ENCODE results near the gene CDK5. TPM values are rescaled to one million over a fixed set of nuclear protein-coding genes. Genes with fewer than 3 reads are reported as not detected.

CDK5 gene
- total RNA-seq, 1 donor from 2014 or later = 17.5 TPM

DNA sequence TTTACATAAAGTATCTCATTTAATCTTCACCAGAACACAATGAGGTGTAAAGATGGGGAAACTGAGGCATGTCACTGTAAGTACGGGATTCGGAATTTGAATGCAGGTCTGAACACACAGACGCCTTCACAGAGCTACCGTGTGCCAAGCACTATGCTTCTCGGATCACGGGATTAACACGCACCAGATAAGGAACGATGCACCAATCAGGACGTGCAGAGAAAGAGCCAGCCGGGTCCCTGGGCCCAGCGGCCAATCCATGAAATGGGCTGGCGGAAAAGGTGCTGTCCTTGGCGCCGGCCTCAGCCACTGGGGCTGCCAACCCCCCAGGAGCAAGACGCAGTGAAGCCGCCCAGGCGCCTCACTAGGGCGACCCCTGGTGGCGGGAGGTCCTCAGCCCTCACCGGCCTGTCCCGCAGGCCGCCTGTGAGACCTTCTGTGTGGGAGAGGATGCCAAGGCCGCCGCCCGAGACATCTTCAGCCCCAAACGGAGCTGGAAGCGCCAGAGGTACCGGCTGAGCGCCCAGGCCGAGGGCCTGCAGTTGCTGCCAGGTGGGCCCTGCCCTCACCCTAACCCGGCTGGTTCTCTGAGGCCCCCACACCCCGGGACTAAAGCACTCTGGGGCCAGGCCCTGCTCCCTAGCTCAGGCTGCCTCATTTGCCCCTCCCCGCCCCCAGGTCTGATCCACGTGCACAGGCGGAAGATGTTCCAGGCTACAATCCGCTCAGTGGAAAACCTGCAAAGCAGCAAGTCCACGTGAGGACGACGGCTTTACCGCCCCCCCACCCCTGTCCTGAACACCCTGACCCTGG is 49.0 kb downstream of the CDK5 start:
- peak overlapping the region; percentile 64 for H3K27ac Mint-ChIP-seq
- no peaks in the 10 kb centered on the region for H3K36me3 Mint-ChIP-seq
- peaks cover 14% of the 10 kb centered on the region for H3K27me3 Mint-ChIP-seq (ENCODE audit: low read depth)
- peaks cover 26% of the 10 kb centered on the region for H3K4me1 Mint-ChIP-seq
- TF ChIP-seq, protein P1, sequence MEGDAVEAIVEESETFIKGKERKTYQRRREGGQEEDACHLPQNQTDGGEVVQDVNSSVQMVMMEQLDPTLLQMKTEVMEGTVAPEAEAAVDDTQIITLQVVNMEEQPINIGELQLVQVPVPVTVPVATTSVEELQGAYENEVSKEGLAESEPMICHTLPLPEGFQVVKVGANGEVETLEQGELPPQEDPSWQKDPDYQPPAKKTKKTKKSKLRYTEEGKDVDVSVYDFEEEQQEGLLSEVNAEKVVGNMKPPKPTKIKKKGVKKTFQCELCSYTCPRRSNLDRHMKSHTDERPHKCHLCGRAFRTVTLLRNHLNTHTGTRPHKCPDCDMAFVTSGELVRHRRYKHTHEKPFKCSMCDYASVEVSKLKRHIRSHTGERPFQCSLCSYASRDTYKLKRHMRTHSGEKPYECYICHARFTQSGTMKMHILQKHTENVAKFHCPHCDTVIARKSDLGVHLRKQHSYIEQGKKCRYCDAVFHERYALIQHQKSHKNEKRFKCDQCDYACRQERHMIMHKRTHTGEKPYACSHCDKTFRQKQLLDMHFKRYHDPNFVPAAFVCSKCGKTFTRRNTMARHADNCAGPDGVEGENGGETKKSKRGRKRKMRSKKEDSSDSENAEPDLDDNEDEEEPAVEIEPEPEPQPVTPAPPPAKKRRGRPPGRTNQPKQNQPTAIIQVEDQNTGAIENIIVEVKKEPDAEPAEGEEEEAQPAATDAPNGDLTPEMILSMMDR (IDR thresholded peaks at IDR 0.05; ENCODE audit: unreplicated experiment) = peak; percentile 70
- peak in 1 of 2 experiments; percentile 76 for DNase-seq (ENCODE audit: low spot score in 2 of 2, unreplicated experiment in 2 of 2)
- no peaks in the 10 kb centered on the region for H3K9me3 Mint-ChIP-seq
- peak overlapping the region; percentile 56 for H3K4me3 Mint-ChIP-seq

DNA sequence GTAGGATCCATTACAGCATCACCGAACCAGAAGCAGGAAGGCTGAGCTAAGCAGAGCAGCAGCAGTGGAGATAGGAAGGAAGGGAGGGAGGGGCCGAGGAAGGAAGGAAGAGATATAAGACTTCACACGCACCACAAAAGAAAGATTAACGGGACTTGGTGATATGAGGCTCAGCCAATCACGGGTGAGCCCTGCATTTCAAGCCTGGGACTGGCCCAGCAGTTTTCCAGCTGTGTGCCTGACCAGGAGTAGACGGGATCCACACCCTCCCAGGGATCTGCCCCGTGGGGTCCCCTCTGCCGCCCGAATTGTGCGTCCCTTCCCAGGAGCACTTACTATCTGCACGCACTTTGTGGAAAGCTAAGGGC is 49.6 kb downstream of the CDK5 start:
- no peaks in the 10 kb centered on the region for H3K9me3 Mint-ChIP-seq
- peaks cover 14% of the 10 kb centered on the region for H3K27me3 Mint-ChIP-seq (ENCODE audit: low read depth)
- H3K4me3 Mint-ChIP-seq = peak overlapping the region; percentile 56
- TF ChIP-seq, protein P1 (IDR thresholded peaks at IDR 0.05; ENCODE audit: unreplicated experiment) = no peak
- no peaks in the 10 kb centered on the region for H3K36me3 Mint-ChIP-seq
- H3K27ac Mint-ChIP-seq = peak overlapping the region; percentile 64
- H3K4me1 Mint-ChIP-seq = peaks cover 26% of the 10 kb centered on the region
- no peak for DNase-seq (ENCODE audit: low spot score in 2 of 2, unreplicated experiment in 2 of 2)

DNA sequence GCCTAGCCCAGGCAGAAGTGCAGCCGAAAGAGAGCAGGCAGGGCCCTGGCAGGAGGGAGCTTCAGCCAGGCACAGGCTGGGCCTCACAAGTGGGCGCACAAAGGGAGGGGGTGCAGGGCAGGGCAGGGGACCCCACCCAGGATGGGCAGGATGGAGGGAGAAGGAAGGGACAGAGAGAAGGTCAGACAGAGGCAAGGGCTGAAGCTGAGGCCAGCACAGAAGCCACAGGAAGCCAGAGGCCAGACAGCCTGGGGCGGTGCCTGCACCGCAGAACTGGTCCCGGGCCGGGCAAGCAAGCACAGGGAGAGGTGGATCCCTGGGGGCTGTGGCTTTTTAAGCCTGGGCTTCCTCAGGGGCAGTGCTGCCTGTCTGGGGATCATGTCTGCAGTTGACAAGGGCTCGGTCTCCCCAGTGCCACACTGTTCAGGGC is 50.2 kb downstream of the CDK5 start:
- peaks cover 26% of the 10 kb centered on the region for H3K4me1 Mint-ChIP-seq
- H3K27ac Mint-ChIP-seq = no peak overlapping the region
- H3K4me3 Mint-ChIP-seq = no peak overlapping the region
- TF ChIP-seq, protein P1 (IDR thresholded peaks at IDR 0.05; ENCODE audit: unreplicated experiment) = no peak
- H3K36me3 Mint-ChIP-seq = no peaks in the 10 kb centered on the region
- DNase-seq (ENCODE audit: low spot score in 2 of 2, unreplicated experiment in 2 of 2) = no peak
- no peaks in the 10 kb centered on the region for H3K9me3 Mint-ChIP-seq
- peaks cover 10% of the 10 kb centered on the region for H3K27me3 Mint-ChIP-seq (ENCODE audit: low read depth)

DNA sequence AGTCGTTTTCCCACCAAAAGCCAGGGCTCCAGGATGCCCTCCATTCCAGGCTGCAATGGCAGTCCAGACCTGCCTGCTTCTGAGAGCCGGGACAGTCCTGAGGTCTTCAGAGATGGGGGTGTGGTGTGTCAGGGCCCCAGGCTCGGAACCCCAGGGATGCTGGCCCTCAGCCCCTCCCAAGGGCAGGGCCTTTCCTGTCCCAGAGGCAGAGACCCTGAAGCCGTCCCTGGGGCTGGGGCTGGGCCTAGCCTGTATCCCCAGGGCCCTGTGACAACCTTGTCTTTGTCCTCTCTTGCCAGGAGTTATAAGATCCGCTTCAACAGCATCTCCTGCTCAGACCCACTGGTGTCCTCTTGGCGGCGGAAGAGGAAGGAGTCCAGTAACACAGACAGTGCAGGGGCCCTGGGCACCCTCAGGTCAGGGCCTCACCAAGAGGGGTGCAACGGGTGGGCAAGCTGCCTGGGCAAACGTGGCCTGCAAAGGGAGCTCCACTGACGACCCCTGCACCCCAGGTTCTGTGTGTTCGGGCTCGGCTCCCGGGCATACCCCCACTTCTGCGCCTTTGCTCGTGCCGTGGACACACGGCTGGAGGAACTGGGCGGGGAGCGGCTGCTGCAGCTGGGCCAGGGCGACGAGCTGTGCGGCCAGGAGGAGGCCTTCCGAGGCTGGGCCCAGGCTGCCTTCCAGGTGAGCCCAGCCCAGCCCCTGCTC is 51.0 kb downstream of the CDK5 start:
- H3K4me3 Mint-ChIP-seq = no peak overlapping the region
- H3K36me3 Mint-ChIP-seq = no peaks in the 10 kb centered on the region
- peaks cover 24% of the 10 kb centered on the region for H3K4me1 Mint-ChIP-seq
- TF ChIP-seq, protein P1 (IDR thresholded peaks at IDR 0.05; ENCODE audit: unreplicated experiment) = no peak
- H3K27me3 Mint-ChIP-seq (ENCODE audit: low read depth) = peaks cover 5% of the 10 kb centered on the region
- DNase-seq (ENCODE audit: low spot score in 2 of 2, unreplicated experiment in 2 of 2) = no peak
- H3K27ac Mint-ChIP-seq = no peak overlapping the region
- no peaks in the 10 kb centered on the region for H3K9me3 Mint-ChIP-seq

DNA sequence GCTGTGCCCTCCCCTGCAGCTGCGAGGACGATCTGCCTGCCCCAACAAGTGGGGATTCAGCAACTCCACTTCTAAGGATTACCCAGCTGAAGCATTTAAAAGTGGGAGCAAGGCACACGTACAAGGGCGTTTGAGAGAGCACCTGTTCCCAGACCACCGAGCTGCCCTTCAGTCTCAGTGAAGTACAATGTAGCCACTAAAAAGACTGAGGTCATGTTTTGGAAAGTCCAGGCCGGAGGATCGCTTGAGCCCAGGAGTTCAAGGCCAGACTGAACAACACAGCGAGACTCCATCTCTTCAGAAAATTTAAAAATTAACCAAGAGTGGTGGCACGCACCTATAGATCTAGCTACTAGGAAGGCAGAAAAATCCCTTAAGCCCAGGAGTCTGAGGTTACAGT is 52.1 kb downstream of the CDK5 start:
- Mint-ChIP-seq H3K36me3 (no peaks in the 10 kb centered on the region), H3K9me3 (no peaks in the 10 kb centered on the region), H3K27ac (no peak overlapping the region), H3K4me1 (peaks cover 17% of the 10 kb centered on the region), H3K27me3 (ENCODE audit: low read depth) (peaks cover 3% of the 10 kb centered on the region), H3K4me3 (no peak overlapping the region)
- TF ChIP-seq, protein P1 (IDR thresholded peaks at IDR 0.05; ENCODE audit: unreplicated experiment) = no peak
- no peak for DNase-seq (ENCODE audit: low spot score in 2 of 2, unreplicated experiment in 2 of 2)

Other genes starting within 250 kb of the CDK5 start
- not detected in 3 replicates for gene AOC1, start 205.4 kb downstream of the CDK5 start, total RNA-seq
- 11.2 to 12.3 TPM (median 11.7 TPM) in 3 replicates for gene KCNH2, start 79.6 kb downstream of the CDK5 start, total RNA-seq
- 6.0 to 7.8 TPM (median 6.6 TPM) in 3 replicates for gene NOS3, start 66.9 kb downstream of the CDK5 start, total RNA-seq
- 10.6 to 14.0 TPM (median 11.8 TPM) in 3 replicates for gene ATG9B, start 33.4 kb downstream of the CDK5 start, total RNA-seq
- gene ABCB8, start 29.4 kb downstream of the CDK5 start, total RNA-seq = 39.8 to 48.0 TPM (median 40.7 TPM) in 3 replicates
- gene ASIC3, start 9.4 kb downstream of the CDK5 start, total RNA-seq = 6.1 to 7.9 TPM (median 7.2 TPM) in 3 replicates
- 236 to 249 TPM (median 243 TPM) in 3 replicates for gene SLC4A2, start 1.7 kb upstream of the CDK5 start, total RNA-seq
- 86.8 to 97.6 TPM (median 92.5 TPM) in 3 replicates for gene FASTK, start 22.9 kb upstream of the CDK5 start, total RNA-seq
- gene TMUB1, start 25.6 kb upstream of the CDK5 start, total RNA-seq = 34.7 to 38.4 TPM (median 36.5 TPM) in 3 replicates
- 134 to 146 TPM (median 141 TPM) in 3 replicates for gene AGAP3, start 28.6 kb upstream of the CDK5 start, total RNA-seq
- gene GBX1, start 109.8 kb upstream of the CDK5 start, total RNA-seq = 0.20 TPM in 1 of 3 replicates, not detected in the others
- gene ASB10, start 129.4 kb upstream of the CDK5 start, total RNA-seq = not detected in 3 replicates
- not detected in 3 replicates for gene H2BK1, start 152.6 kb upstream of the CDK5 start, total RNA-seq
- 44.9 to 46.2 TPM (median 45.6 TPM) in 3 replicates for gene ABCF2, start 169.3 kb upstream of the CDK5 start, total RNA-seq
- gene CHPF2, start 174.6 kb upstream of the CDK5 start, total RNA-seq = 55.1 to 56.5 TPM (median 56.2 TPM) in 3 replicates
- gene SMARCD3, start 190.8 kb upstream of the CDK5 start, total RNA-seq = 114 to 119 TPM (median 116 TPM) in 3 replicates

Measured in mesothelial cell of epicardium (in vitro differentiated cells).